Measurements from ENCODE around the gene PF4V1.

DNA sequence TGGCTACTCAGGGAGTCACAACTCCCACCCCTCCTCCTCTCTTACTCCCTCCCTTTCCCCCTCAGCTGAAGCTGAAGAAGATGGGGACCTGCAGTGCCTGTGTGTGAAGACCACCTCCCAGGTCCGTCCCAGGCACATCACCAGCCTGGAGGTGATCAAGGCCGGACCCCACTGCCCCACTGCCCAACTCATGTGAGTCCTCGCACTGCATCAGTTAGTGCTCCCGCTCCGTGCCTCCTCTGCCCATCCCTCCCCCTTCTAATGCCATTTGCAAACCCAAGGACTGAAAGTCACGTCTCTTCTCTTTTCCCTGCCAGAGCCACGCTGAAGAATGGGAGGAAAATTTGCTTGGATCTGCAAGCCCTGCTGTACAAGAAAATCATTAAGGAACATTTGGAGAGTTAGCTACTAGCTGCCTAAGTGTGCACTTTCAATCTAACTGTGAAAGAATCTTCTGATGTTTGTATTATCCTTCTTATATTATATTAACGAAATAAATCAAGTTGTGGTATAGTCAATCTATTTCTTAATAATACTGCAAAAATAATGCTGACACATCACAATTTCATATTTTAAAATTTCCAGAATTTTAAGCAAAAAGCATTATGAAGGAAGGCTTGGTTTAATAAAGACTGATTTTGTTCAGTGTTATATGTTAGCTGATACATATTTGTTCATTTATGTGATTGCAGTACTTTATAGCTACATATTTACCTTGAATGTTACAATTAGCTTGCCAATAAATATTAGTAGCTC is 800 bp downstream of the PF4V1 start:
- TF ChIP-seq POLR2A (IDR thresholded peaks at IDR 0.05) = no peak
- no peak for TF ChIP-seq CTCF (IDR thresholded peaks at IDR 0.05)

Data from right lobe of liver (tissue), 4 donors.